ENCODE results near the gene SSBP3. TPM values are rescaled to one million over a fixed set of nuclear protein-coding genes. Genes with fewer than 3 reads are reported as not detected.

SSBP3 gene
- total RNA-seq, 1 experiment from 2014 or later: 26.5 TPM

DNA sequence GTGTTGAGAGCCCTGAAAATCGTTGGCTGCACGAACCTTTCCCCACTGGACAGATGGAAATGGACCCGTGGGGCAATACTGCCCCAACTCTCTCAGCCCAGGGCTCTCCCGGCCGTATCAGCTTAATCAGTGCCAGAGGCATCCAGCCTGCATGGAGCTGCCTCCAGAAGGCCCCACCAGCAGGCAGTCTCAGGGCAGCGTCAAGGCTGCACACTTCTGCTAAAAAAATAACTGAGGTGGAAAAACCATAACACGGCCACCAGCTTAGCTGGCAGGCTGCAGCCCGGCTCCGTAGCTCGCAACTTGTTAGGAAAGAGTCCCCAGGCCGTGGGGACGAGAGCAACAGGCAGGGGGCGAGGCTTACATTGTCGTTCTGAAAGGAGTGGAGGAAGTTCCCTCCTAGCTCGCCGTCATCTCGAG lies 178.3 kb downstream of the SSBP3 start:
- POLR2A ChIA-PET (ENCODE audit: unreplicated experiment): interaction anchor here (0.7 kb wide), 1 partner anchor 175 kb away, joined by 8 read pairs; no protein-coding TSS in a partner anchor
- H3K27me3 ChIP-seq (ENCODE audit: insufficient read depth, low read depth): no peaks in the 10 kb centered on the region
- H3K4me3 ChIP-seq: no peak overlapping the region
- no peaks in the 10 kb centered on the region for H3K9me3 ChIP-seq (ENCODE audit: insufficient read depth, low read depth)
- H3F3A ChIP-seq (ENCODE audit: insufficient read depth, low read depth): no peaks in the 10 kb centered on the region
- H3K27ac ChIP-seq: no peak overlapping the region
- H3K36me3 ChIP-seq (ENCODE audit: low read depth): no peaks in the 10 kb centered on the region
- DNase-seq: no peak
- BruUV-seq (replicated peaks): no TSS peak
- no peaks in the 10 kb centered on the region for H3K9me2 ChIP-seq (ENCODE audit: insufficient read depth)
- H3K4me2 ChIP-seq: no peak overlapping the region
- H3K4me1 ChIP-seq (replicated peaks; ENCODE audit: insufficient read depth): 0 out of 2 replicates have a peak, but pooled peaks cover 5% of the 10 kb centered on the region
- TF ChIP-seq CTCF (conservative IDR thresholded peaks at IDR 0.05): no peak
- TF ChIP-seq EZH2 (IDR thresholded peaks at IDR 0.05; ENCODE audit: low read depth): no peak
- H2AFZ ChIP-seq: no peak overlapping the region
- H3K79me2 ChIP-seq (ENCODE audit: low read depth): no peaks in the 10 kb centered on the region
- CTCF ChIA-PET: no interaction called here
- intact Hi-C loops (cut with micrococcal nuclease; ENCODE audit: unreplicated experiment): loop anchor here (1.0 to 5.0 kb wide), 3 partner anchors 107 to 259 kb away; partner anchors contain the start of gene SSBP3
- no peaks in the 10 kb centered on the region for H4K20me1 ChIP-seq (ENCODE audit: insufficient read depth)

DNA sequence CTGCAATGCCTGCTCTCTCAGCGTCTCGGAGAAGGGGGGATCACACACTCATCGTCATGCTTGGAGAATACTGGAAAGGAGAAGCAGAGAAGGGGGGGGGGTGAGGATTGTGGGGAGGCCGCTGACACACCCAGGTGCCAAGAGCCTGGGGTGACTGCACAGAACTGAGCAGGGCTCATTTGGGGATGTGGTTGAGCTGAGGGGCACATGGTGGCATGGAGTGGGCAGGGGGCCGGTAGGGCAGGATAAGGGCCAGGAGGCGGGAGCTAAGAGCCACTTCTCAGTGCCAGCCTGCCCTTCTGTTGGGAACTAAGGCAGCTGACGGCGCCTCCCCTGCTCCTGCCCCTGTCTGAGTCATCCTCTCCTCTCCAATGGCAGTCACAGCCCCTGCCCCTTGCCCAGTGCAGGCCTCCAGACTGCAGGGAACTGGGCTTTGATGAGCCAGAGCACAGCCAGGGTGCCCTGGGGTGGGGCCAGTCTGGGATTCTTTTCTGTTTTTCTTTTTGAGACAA lies 179.0 kb downstream of the SSBP3 start:
- no peak for TF ChIP-seq CTCF (conservative IDR thresholded peaks at IDR 0.05)
- POLR2A ChIA-PET (ENCODE audit: unreplicated experiment): interaction anchor here (0.7 kb wide), 2 partner anchors 175 to 282 kb away, joined by 4 to 8 read pairs; no protein-coding TSS in a partner anchor
- H3K27me3 ChIP-seq (ENCODE audit: insufficient read depth, low read depth): no peaks in the 10 kb centered on the region
- H3K36me3 ChIP-seq (ENCODE audit: low read depth): no peaks in the 10 kb centered on the region
- H4K20me1 ChIP-seq (ENCODE audit: insufficient read depth): no peaks in the 10 kb centered on the region
- 0 out of 2 replicates have a peak, but pooled peaks cover 5% of the 10 kb centered on the region for H3K4me1 ChIP-seq (replicated peaks; ENCODE audit: insufficient read depth)
- DNase-seq: peak; percentile 48 to 84
- CTCF ChIA-PET: interaction anchor here (0.5 to 0.6 kb wide), 2 partner anchors 268 to 337 kb away, joined by 3 read pairs; no protein-coding TSS in a partner anchor
- H3K27ac ChIP-seq: no peak overlapping the region
- H3K9me2 ChIP-seq (ENCODE audit: insufficient read depth): no peaks in the 10 kb centered on the region
- no peaks in the 10 kb centered on the region for H3K79me2 ChIP-seq (ENCODE audit: low read depth)
- no peaks in the 10 kb centered on the region for H3F3A ChIP-seq (ENCODE audit: insufficient read depth, low read depth)
- H3K9me3 ChIP-seq (ENCODE audit: insufficient read depth, low read depth): no peaks in the 10 kb centered on the region
- BruUV-seq (replicated peaks): no TSS peak
- H3K4me2 ChIP-seq: peak overlapping the region; percentile 2; the same call in 1 of the 2 replicates
- H2AFZ ChIP-seq: no peak overlapping the region
- intact Hi-C loops (cut with micrococcal nuclease; ENCODE audit: unreplicated experiment): loop anchor here (1.0 to 5.0 kb wide), 2 partner anchors 106 to 260 kb away; no protein-coding TSS in a partner anchor
- no peak overlapping the region for H3K4me3 ChIP-seq

GRCh38 chr1:54225986-54226559 lies 180.1 kb downstream of the SSBP3 start:
- TF ChIP-seq CTCF (conservative IDR thresholded peaks at IDR 0.05) (no peak), EZH2 (IDR thresholded peaks at IDR 0.05; ENCODE audit: low read depth) (no peak)
- H3K36me3 ChIP-seq (ENCODE audit: low read depth): no peaks in the 10 kb centered on the region
- no peaks in the 10 kb centered on the region for H3K9me3 ChIP-seq (ENCODE audit: insufficient read depth, low read depth)
- no TSS peak for BruUV-seq (replicated peaks)
- CTCF ChIA-PET: interaction anchor here (0.6 kb wide), 1 partner anchor 95 kb away, joined by 7 read pairs; no protein-coding TSS in a partner anchor
- H3K27me3 ChIP-seq (ENCODE audit: insufficient read depth, low read depth): no peaks in the 10 kb centered on the region
- POLR2A ChIA-PET (ENCODE audit: unreplicated experiment): interaction anchor here (0.7 kb wide), 2 partner anchors 26 to 281 kb away, joined by 3 to 4 read pairs; partner anchors contain the start of genes CYB5RL and MRPL37
- H3K4me3 ChIP-seq: no peak overlapping the region
- no peaks in the 10 kb centered on the region for H3F3A ChIP-seq (ENCODE audit: insufficient read depth, low read depth)
- intact Hi-C loops (cut with micrococcal nuclease; ENCODE audit: unreplicated experiment): loop anchor here (5.0 kb wide), 1 partner anchor 261 kb away; no protein-coding TSS in a partner anchor
- H2AFZ ChIP-seq: no peak overlapping the region
- H3K79me2 ChIP-seq (ENCODE audit: low read depth): no peaks in the 10 kb centered on the region
- 0 out of 2 replicates have a peak, but pooled peaks cover 5% of the 10 kb centered on the region for H3K4me1 ChIP-seq (replicated peaks; ENCODE audit: insufficient read depth)
- no peaks in the 10 kb centered on the region for H3K9me2 ChIP-seq (ENCODE audit: insufficient read depth)
- H4K20me1 ChIP-seq (ENCODE audit: insufficient read depth): no peaks in the 10 kb centered on the region
- H3K4me2 ChIP-seq: no peak overlapping the region
- no peak overlapping the region for H3K27ac ChIP-seq
- DNase-seq: no peak
